ENCODE measurements around the gene ADGRA1. TPM values are rescaled to one million over a fixed set of nuclear protein-coding genes. Genes with fewer than 3 reads are reported as not detected.

Gene ADGRA1
- total and polyA plus RNA-seq, 7 experiments from 2014 or later: not detected

DNA sequence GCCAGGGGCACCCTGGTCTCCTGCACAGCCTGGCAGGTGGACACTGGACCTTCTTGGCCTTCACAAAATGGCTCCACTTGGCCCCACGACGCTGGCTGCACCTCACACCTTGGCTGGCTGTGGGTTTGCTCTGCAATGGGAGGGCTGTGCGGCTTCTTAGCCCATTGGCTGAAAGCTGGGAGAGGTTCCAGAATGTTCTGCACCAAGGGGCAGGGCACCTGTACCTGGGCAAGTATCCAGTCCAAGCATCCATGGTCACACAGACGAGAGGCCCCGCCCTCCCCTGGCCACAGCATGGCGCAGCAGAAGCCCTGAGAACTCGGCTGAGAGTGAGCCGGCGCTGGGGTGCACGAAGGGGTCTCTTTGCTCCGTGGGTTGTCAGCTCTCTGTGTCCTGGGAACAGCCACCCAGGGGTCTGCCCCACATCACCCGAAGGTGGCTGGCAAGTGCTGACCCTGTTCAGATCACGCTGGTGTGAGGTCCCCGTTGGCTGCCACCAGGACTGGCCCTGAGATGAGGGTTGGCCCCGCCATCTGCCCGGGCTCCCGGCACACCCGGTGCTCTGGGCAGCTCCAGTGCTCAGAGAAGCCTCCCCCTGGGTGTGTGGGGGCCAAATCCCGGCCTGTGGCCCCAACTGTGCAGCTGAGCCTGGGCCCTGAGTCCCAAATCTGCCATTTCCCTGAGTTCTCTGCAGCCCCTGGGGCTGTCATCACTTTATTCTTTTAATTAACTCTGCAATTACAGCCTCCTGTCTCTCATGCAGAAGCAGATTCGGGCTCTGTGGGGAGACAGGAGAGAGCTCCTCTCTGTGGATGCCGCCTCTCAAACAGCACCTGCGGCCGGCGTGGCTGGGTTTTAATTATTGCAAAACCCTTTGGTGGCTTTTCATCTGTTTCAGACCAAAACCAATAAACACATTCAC lies 19.4 kb upstream of the ADGRA1 start:
- Histone ChIP-seq H3K4me1 (ENCODE audit: control insufficient read depth in 2 of 2, insufficient read depth in 2 of 2, low read length in 2 of 2) (no peaks in the 10 kb centered on the region), H3K27me3 (ENCODE audit: control insufficient read depth in 2 of 2, insufficient read depth in 2 of 2, low read length in 2 of 2) (no peaks in the 10 kb centered on the region), H3K36me3 (ENCODE audit: control insufficient read depth in 2 of 3, insufficient read depth in 3 of 3, low read length in 3 of 3) (no peaks in the 10 kb centered on the region), H3K27ac (ENCODE audit: low read depth, low read length) (no peak overlapping the region), H3K4me3 (ENCODE audit: low read length) (no peak overlapping the region), H3K9me3 (ENCODE audit: control insufficient read depth in 2 of 3, low read length in 3 of 3) (no peaks in the 10 kb centered on the region)
- ChIA-PET POLR2A (no interaction called here), CTCF (no interaction called here)
- Mint-ChIP-seq H3K27ac (no peak overlapping the region), H3K36me3 (no peaks in the 10 kb centered on the region), H3K4me1 (no peaks in the 10 kb centered on the region), H3K4me3 (no peak overlapping the region), H3K9me3 (peaks cover 0 to under 1% (median 0%) of the 10 kb centered on the region in 11 donors), H3K27me3 (peaks cover 0 to 2% (median 0%) of the 10 kb centered on the region in 5 donors)
- intact Hi-C loops (cut with micrococcal nuclease): no loop called here
- ATAC-seq: peak; percentile 26
- no peak for DNase-seq

DNA sequence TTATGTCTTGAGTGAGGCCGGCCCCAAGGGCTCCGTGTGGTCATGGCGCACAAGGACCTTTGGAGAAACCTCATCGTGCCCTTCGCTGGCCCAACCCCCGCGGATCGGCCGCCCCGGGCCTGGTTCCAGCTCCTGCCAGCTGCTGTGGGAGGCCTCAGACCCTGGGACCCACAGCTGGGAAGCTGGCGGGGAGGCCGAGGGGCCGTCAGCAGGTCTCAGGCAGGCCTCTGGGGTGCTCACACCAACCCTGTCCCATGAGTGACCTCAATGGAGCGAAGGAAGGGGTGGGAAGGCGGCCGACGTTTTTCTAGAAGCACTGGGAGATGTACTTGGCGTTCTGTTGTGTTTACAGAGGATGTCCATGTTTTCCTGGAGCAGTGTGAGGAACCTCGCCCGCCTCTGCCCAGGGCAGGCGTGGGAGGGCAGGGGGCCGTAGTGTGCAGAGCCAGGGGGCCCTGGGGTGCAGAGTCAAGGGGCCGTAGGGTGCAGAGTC lies 18.6 kb upstream of the ADGRA1 start:
- POLR2A ChIA-PET: no interaction called here
- H3K27me3 Mint-ChIP-seq: peaks cover 0 to 3% (median 0%) of the 10 kb centered on the region in 5 donors
- H3K4me1 Mint-ChIP-seq: no peaks in the 10 kb centered on the region
- CTCF ChIA-PET: no interaction called here
- intact Hi-C loops (cut with micrococcal nuclease): no loop called here
- no peak overlapping the region for H3K27ac ChIP-seq (ENCODE audit: low read depth, low read length)
- H3K9me3 ChIP-seq (ENCODE audit: control insufficient read depth in 2 of 3, low read length in 3 of 3): no peaks in the 10 kb centered on the region
- H3K27me3 ChIP-seq (ENCODE audit: control insufficient read depth in 2 of 2, insufficient read depth in 2 of 2, low read length in 2 of 2): no peaks in the 10 kb centered on the region
- no peak overlapping the region for H3K4me3 ChIP-seq (ENCODE audit: low read length)
- H3K4me3 Mint-ChIP-seq: no peak overlapping the region
- H3K36me3 ChIP-seq (ENCODE audit: control insufficient read depth in 2 of 3, insufficient read depth in 3 of 3, low read length in 3 of 3): no peaks in the 10 kb centered on the region
- H3K4me1 ChIP-seq (ENCODE audit: control insufficient read depth in 2 of 2, insufficient read depth in 2 of 2, low read length in 2 of 2): no peaks in the 10 kb centered on the region
- no peak overlapping the region for H3K27ac Mint-ChIP-seq
- no peaks in the 10 kb centered on the region for H3K36me3 Mint-ChIP-seq
- peaks cover 0 to 2% (median 0%) of the 10 kb centered on the region in 11 donors for H3K9me3 Mint-ChIP-seq
- DNase-seq (no peak), ATAC-seq (no peak)

DNA sequence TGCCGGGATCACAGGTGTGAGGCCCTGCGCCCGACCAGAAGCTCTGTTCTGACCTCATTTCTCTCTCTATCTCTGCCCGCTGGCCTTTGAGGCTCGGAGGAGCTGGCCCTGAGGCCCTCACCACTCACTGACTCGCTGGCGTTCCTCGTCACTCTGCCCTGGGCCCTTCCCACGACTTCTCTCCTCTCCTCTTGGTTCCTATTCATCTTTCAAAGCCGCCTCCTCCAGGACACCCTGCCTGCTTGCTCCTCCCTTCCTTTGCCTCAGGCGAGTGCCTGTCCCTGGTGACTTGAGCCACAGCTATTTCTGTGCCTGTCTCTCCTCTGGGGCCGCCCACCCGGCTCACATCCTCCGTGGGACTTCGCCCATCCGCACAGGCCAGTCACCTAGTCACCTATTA lies 17.3 kb upstream of the ADGRA1 start:
- Histone ChIP-seq H3K27me3 (ENCODE audit: control insufficient read depth in 2 of 2, insufficient read depth in 2 of 2, low read length in 2 of 2) (no peaks in the 10 kb centered on the region), H3K9me3 (ENCODE audit: control insufficient read depth in 2 of 3, low read length in 3 of 3) (no peaks in the 10 kb centered on the region), H3K27ac (ENCODE audit: low read depth, low read length) (no peak overlapping the region), H3K4me3 (ENCODE audit: low read length) (no peak overlapping the region), H3K4me1 (ENCODE audit: control insufficient read depth in 2 of 2, insufficient read depth in 2 of 2, low read length in 2 of 2) (no peaks in the 10 kb centered on the region), H3K36me3 (ENCODE audit: control insufficient read depth in 2 of 3, insufficient read depth in 3 of 3, low read length in 3 of 3) (no peaks in the 10 kb centered on the region)
- Mint-ChIP-seq H3K27me3 (peaks cover 0 to 16% (median 0%) of the 10 kb centered on the region in 5 donors), H3K4me1 (no peaks in the 10 kb centered on the region), H3K27ac (no peak overlapping the region), H3K36me3 (no peaks in the 10 kb centered on the region), H3K9me3 (peaks cover 0 to 2% (median 0%) of the 10 kb centered on the region in 11 donors), H3K4me3 (no peak overlapping the region)
- ATAC-seq (no peak), DNase-seq (no peak)
- POLR2A ChIA-PET: no interaction called here
- intact Hi-C loops (cut with micrococcal nuclease): no loop called here
- CTCF ChIA-PET: no interaction called here

GRCh38 chr10:133070810-133071209 lies 16.9 kb upstream of the ADGRA1 start:
- Histone ChIP-seq H3K27ac (ENCODE audit: low read depth, low read length) (no peak overlapping the region), H3K27me3 (ENCODE audit: control insufficient read depth in 2 of 2, insufficient read depth in 2 of 2, low read length in 2 of 2) (no peaks in the 10 kb centered on the region), H3K4me1 (ENCODE audit: control insufficient read depth in 2 of 2, insufficient read depth in 2 of 2, low read length in 2 of 2) (no peaks in the 10 kb centered on the region), H3K36me3 (ENCODE audit: control insufficient read depth in 2 of 3, insufficient read depth in 3 of 3, low read length in 3 of 3) (no peaks in the 10 kb centered on the region), H3K4me3 (ENCODE audit: low read length) (no peak overlapping the region), H3K9me3 (ENCODE audit: control insufficient read depth in 2 of 3, low read length in 3 of 3) (no peaks in the 10 kb centered on the region)
- Mint-ChIP-seq H3K27ac (no peak overlapping the region), H3K4me1 (no peaks in the 10 kb centered on the region), H3K27me3 (peaks cover 0 to 16% (median 4%) of the 10 kb centered on the region in 5 donors), H3K4me3 (no peak overlapping the region), H3K9me3 (peaks cover 0 to 2% (median 0%) of the 10 kb centered on the region in 11 donors), H3K36me3 (no peaks in the 10 kb centered on the region)
- DNase-seq (no peak), ATAC-seq (no peak)
- intact Hi-C loops (cut with micrococcal nuclease): no loop called here
- POLR2A ChIA-PET: no interaction called here
- CTCF ChIA-PET: no interaction called here

GRCh38 chr10:133071733-133072132 lies 16.0 kb upstream of the ADGRA1 start:
- Mint-ChIP-seq H3K27me3 (peaks cover 0 to 16% (median 4%) of the 10 kb centered on the region in 5 donors), H3K4me1 (no peaks in the 10 kb centered on the region), H3K27ac (no peak overlapping the region), H3K36me3 (no peaks in the 10 kb centered on the region), H3K4me3 (no peak overlapping the region), H3K9me3 (peaks cover 0 to 2% (median 0%) of the 10 kb centered on the region in 11 donors)
- Histone ChIP-seq H3K27me3 (ENCODE audit: control insufficient read depth in 2 of 2, insufficient read depth in 2 of 2, low read length in 2 of 2) (no peaks in the 10 kb centered on the region), H3K4me3 (ENCODE audit: low read length) (no peak overlapping the region), H3K9me3 (ENCODE audit: control insufficient read depth in 2 of 3, low read length in 3 of 3) (no peaks in the 10 kb centered on the region), H3K4me1 (ENCODE audit: control insufficient read depth in 2 of 2, insufficient read depth in 2 of 2, low read length in 2 of 2) (no peaks in the 10 kb centered on the region), H3K36me3 (ENCODE audit: control insufficient read depth in 2 of 3, insufficient read depth in 3 of 3, low read length in 3 of 3) (no peaks in the 10 kb centered on the region), H3K27ac (ENCODE audit: low read depth, low read length) (no peak overlapping the region)
- POLR2A ChIA-PET: no interaction called here
- ATAC-seq (no peak), DNase-seq (no peak)
- intact Hi-C loops (cut with micrococcal nuclease): no loop called here
- CTCF ChIA-PET: no interaction called here

DNA sequence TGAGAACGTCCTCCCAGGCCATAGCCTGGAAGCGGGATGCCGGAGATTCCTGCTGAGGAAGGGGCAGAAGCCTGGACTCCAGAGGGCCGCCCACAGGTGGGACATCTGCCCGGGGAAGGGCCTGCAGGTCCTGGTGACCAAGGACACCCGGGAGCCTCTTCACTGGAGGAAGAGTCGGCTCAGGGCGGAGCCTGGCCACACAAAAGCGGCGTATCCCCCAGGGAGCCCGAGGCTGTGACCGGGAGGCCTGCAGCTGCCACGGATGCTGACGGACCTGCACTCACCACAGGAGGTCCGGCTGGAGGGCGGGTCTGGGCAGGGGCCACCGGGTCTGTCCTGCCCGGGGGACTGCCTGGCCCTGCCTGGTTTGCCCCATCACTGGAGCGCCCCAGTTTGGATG lies 15.5 kb upstream of the ADGRA1 start:
- Mint-ChIP-seq H3K27ac (no peak overlapping the region), H3K4me1 (no peaks in the 10 kb centered on the region), H3K9me3 (peaks cover 0 to 2% (median 0%) of the 10 kb centered on the region in 11 donors), H3K36me3 (no peaks in the 10 kb centered on the region), H3K4me3 (no peak overlapping the region), H3K27me3 (peaks cover 0 to 16% (median 3%) of the 10 kb centered on the region in 5 donors)
- Histone ChIP-seq H3K4me3 (ENCODE audit: low read length) (no peak overlapping the region), H3K27ac (ENCODE audit: low read depth, low read length) (no peak overlapping the region), H3K27me3 (ENCODE audit: control insufficient read depth in 2 of 2, insufficient read depth in 2 of 2, low read length in 2 of 2) (no peaks in the 10 kb centered on the region), H3K9me3 (ENCODE audit: control insufficient read depth in 2 of 3, low read length in 3 of 3) (no peaks in the 10 kb centered on the region), H3K36me3 (ENCODE audit: control insufficient read depth in 2 of 3, insufficient read depth in 3 of 3, low read length in 3 of 3) (no peaks in the 10 kb centered on the region), H3K4me1 (ENCODE audit: control insufficient read depth in 2 of 2, insufficient read depth in 2 of 2, low read length in 2 of 2) (no peaks in the 10 kb centered on the region)
- no peak for ATAC-seq
- ChIA-PET CTCF (no interaction called here), POLR2A (no interaction called here)
- intact Hi-C loops (cut with micrococcal nuclease): no loop called here
- no peak for DNase-seq

Measured in naive thymus-derived CD4-positive, alpha-beta T cell (primary cell).